ENCODE data around the gene INSL3.

Gene INSL3, protein sequence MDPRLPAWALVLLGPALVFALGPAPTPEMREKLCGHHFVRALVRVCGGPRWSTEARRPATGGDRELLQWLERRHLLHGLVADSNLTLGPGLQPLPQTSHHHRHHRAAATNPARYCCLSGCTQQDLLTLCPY

DNA sequence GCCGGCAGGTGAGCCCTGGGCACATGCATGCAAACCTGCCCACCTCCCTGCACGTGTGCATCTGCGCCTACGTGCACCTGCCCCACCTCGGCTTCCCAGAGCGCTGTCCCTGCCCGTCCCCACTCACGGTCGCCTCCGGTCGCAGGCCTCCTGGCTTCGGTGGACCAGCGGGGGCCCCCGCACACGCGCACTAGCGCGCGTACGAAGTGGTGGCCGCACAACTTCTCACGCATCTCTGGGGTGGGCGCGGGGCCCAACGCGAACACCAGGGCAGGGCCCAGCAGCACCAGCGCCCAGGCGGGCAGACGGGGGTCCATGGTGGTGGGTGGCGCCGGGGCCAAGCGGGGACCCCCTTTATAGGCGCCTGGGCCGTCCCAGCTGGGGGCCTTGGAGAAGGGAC is at the start of gene INSL3:
Gene INSL3 (minus strand): TSS at position 330 of the 400 bp plus-strand sequence. CDS start 13 bp downstream, at position 317.
- DNase-seq (ENCODE audit: low read depth): no peak

DNA sequence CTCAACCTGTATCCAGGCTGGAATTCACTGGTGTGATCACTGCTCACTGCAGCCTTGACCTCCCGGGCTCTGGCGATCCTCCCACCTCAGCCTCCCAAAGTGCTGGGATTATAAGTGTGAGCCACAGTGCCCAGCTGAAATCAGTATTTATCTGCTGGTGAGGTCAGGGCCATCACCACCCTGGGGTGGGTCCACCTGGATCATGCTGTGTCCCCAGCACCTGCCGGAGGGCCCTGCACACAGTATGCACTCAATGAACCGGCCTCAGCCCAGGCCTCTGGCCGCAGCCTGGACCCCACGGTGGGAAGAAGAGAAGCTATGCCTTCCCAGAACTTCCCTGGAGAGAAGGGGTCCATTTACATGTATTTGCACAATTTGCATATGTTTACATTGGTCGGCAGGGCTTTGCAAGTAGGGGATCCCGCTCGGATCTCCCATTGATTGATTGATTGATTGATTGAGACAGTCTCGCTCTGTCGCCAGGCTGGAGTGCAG is 47.8 kb upstream of the INSL3 start:
- no peak for DNase-seq (ENCODE audit: low read depth)

DNA sequence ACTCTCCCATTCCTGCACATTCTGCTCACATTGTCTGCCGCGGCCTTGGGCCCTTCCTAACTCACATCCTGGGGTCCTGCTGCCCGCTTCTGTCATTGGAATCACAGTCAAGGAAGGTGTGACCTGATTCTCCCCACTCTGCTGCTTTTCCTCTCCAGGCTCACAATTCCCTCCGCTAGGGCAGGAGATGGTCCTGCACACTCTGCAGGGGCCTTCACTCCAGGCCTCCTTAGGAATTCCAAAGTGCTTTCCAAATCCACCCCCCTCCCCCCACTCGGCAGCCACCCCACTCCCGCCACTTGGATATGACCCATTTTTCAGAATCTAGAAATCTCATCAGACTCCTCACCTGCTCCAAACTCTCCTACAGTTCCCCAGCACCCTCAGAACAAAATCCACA is 47.4 kb upstream of the INSL3 start:
- no peak for DNase-seq (ENCODE audit: low read depth)

DNA sequence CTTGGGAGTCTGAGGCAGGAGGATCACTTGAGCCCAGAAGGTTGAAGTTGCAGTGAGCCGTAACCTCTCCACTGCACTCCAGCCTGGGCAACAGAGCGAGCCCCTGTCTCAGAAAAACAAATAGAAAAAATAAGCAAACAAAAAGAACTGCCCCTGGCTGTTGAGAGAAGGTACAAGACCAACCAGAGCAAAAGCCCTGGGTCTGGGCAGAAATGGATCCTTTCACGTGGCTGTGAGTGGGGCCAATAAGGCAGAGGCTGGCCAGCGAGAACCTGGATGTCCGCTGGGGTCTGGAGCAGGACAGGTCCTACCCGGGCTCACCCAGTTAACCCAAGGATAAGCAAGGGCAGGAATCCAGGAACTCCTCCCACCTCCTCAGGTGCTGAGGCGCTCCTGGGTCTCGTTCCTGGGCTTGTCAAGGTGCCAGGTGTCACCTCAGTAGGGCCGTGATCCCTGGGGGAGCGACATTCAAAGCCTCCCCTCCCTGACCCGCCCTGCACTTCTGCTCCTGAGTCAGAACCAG is 45.7 kb upstream of the INSL3 start:
- DNase-seq (ENCODE audit: low read depth): no peak

DNA sequence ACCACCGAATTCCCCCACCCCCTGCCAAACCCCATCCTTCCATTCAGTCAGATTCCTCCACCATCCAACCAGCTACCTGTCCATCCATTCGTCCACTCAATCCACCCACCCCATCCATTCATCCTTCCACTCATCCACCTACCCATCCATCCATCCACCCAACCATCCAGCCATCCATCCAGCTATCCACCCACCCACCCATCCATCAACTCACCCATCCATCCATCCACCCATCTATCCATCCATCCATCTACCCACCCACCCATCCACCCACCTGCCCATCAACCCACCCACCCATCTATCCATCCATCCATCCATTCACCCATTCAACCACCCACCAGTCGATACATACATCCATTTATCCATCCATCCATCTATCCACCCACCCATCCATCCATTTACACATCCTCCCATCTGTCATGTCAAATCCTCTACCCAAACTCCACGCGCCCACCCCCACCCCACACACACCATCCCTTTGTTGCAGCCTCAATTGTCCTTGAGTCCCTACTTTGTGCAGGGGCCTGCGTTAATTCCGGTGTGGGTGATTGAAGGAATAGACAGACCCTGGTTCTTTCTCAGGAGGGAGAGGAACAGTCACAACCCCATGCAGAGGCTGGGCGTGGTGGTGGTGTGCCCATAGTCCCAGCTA is 45.1 kb upstream of the INSL3 start:
- DNase-seq (ENCODE audit: low read depth): no peak

DNA sequence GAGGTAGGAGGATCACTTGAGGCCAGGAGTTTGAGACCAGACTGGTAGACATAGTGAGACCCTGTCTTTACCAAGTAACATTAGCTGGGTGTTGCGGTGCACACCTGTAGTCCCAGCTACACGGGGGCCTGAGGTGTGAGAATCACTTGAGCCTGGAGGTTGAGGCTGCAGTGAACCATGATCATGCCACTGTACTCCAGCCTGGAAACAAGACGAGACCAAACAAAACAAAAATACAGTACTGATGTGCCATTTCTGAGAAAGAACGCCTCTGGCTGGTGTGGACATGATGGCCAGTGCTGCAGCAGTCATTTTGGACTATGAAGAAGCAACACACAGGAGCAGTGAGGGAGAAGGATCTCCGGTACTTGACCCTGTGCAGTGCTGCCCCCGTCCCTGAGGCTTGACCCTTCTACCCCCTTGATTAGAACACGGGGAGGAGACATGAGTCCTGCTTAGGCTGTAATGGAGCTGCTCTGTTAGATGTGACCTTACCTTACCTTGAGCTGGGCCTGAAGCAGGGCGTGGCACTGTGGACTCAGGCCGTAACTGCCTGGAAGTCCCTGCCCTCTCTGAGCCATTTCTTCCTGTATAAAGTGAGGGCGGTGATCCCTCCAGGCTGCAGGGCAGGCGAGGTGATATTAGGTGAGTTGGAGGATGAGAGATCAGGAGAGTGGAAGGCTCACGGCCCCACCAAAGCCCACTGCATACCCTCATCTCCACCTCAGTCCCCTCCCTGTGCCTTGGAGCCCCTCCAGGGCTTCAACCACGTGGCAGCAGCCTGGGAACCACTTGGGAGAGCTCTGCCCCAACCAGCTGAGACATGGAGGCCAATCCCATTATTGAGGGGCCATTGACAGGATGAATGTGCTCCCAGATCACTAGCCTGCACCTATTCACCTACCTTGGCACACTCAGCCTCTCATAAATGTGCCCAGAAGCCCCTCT is 44.3 kb upstream of the INSL3 start:
- DNase-seq (ENCODE audit: low read depth): no peak

DNA sequence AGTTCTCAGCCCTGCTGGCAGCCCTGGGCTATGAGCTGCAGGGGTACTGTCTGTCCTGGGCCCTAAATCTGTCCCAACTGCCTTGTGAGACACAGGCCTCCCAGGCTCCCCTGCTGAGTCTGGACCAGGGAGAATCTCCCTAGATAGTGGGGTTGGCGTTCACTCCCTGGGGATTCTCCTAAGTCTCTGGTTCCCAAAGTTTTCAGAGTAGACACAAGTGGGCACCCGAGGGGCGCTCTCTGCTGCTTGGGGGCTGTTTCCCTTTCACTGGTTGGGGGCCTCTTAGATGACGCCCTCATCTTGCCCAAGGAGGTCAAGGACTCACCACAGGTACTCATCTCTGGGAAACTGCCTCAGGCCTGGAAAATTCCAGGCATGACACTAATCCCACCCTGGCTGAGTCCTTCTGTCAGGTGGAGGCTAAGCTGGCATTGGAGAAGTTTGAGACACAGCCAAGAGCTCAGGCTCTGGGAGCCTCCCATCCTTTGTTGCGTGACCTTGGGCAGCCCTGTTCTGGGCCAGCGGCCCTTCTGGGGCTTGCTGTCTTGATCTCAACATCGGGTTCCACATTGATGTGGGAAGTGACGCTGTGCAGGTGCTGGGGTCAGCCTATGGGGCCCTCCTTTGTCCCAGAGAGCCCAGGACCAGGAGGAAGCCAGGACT is 42.3 kb upstream of the INSL3 start:
- no peak for DNase-seq (ENCODE audit: low read depth)

DNA sequence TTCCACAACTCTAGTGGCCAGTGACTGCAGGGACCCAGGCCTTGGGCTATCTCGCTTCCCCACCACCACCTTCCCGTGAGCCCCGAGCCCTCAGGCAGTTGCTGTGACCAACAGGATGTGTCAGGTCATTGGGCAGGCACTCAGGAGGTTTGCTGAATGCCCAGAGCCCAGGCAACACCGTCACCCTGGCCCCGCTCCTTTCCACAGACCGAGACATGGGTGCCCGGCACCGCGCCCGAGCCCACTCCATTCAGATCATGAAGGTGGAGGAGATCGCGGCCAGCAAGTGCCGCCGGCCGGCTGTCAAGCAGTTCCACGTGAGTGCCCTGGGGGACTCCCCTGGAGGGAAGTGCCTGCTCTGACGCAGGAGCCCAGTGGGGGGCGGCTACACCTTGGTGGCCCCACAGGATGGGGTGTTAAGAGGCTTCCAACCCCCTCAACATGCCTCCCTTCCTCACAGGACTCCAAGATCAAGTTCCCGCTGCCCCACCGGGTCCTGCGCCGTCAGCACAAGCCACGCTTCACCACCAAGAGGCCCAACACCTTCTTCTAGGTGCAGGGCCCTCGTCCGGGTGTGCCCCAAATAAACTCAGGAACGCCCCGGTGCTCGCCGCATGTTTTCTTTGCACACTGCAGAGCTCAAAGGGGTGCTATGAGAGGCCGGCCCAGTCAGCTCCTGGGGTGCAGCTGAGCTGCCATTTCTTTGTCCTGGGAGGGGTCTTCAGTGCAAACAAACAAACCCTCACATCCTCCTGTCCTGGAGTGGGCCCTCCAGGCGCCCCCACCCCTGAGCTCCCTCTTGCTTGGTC is 41.6 kb upstream of the INSL3 start:
- DNase-seq (ENCODE audit: low read depth): no peak

DNA sequence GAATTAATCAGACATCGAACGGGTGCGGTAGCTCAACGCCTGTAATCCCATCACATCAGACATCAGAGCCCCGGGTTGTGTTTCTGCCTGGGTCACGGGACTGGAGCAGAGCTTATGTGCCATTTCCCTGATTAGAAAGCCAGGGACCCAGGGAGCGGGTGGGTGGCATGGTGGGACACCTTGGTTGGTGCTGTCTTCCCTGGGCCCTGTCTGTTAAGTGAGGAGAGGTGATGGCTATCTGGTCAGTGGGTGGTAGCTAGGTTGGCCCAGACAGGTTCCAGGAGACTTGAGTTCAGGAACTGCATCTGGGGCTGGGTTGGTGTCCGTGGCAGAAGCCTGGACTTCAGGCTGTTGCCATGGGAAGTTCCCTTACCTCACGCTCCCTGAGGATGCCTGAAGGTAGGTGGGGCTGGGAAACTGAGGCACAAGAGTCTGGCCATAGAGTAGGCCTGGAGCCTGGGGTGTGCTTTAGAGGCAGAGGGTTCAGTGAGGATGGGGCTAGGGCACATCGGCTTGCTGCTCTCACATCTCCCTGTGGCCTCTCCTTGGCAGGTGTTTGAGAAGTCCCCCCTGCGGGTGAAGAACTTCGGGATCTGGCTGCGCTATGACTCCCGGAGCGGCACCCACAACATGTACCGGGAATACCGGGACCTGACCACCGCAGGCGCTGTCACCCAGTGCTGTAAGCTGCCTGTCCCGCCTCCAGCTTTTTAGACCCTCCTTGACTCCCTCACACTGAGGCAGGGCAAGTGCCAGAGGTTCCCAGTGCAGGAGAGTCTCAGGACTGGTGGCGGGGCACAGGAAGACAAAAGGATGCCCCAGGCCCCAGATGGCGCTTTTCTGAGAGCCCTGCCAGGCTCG is 40.5 kb upstream of the INSL3 start:
- no peak for DNase-seq (ENCODE audit: low read depth)

DNA sequence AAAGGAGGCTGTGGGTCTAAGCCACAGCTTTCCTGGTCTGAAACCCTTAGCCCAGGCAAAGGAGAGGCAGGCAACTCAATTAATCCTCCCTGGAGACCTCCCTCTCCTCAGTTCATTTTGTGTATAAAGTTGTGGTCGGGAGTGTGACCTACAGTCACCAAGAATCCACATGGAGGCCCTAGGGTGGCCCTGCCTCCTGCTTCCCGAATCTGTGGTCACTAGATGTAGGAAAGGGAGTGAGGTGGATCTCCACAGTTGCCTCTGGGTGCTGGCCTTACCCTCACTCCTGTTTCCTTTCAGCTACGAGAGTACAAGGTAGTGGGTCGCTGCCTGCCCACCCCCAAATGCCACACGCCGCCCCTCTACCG is 39.7 kb upstream of the INSL3 start:
- no peak for DNase-seq (ENCODE audit: low read depth)

DNA sequence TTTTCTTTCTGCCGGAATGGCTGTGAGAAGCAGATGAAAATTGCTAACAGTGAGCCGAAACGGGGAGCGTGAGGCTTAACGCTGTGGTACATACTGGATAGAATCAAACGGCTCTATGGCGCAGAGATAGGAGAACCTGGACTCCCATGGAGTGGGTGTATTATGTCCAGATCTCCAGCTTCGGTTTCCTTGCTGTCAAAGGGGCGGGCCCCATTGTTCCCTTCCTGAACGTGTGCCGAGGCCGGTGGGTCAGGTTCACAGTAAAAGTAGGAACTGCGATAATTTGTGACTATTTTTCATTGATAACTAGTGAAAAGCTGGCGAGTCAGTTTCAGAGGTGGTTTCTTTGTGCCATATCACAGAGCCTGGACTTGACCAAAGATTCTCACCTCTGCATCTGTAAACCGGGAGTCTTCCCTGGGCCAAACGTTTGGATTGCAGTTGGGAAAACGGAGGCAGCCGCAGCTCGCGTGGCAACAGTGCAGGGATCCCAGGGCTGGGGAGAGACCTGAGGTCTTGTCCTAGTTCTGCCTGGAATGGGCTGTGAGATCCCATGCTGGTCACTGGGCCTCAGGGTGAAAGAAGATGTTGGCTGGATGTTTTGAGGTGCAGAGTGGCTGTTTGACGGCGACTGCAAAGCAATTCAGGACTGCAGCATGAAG is 39.1 kb upstream of the INSL3 start:
- DNase-seq (ENCODE audit: low read depth): no peak

DNA sequence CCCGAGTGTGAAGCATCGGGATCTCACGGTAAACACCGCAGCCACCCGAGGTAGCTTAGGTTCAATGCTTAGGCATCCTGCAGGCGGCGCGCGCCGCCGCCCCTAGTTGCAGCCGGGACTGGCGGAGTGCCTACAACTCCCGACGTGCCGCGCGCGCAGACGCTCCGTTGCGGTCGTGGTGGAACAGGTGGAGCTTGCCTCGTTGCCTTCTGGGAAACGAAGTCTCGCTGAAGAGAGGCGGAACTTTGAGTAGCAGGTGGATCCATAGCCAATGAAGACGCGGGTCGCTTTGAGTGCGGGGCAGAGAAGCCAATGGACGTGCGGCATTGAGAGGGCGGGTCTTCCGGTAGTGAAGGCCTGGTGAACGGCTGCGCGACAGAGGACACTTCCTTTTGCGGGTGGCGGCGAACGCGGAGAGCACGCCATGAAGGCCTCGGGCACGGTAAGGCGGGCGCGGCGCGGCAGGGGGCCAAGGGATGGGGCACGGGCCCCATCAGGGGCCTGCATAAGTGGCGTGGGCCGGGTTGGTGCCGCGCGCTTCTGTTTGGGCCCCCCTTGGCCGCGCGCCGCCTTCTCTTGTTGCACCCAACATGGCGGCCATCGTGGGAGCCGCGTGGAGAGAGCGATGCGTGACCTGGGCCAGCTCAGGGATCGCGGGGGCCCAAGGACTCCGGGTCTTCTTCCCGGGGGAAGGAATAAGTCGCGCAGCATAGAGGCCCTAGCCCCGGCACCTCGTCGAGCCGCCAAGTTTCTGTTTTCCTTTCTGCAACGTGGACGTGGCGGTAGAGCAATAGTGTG is 38.4 kb upstream of the INSL3 start, which contains the start of gene RPL18A:
Gene RPL18A (plus strand): TSS at position 378 of the 798 bp plus-strand sequence. CDS start 47 bp downstream, at position 425.
- DNase-seq (ENCODE audit: low read depth): peak; percentile 95

DNA sequence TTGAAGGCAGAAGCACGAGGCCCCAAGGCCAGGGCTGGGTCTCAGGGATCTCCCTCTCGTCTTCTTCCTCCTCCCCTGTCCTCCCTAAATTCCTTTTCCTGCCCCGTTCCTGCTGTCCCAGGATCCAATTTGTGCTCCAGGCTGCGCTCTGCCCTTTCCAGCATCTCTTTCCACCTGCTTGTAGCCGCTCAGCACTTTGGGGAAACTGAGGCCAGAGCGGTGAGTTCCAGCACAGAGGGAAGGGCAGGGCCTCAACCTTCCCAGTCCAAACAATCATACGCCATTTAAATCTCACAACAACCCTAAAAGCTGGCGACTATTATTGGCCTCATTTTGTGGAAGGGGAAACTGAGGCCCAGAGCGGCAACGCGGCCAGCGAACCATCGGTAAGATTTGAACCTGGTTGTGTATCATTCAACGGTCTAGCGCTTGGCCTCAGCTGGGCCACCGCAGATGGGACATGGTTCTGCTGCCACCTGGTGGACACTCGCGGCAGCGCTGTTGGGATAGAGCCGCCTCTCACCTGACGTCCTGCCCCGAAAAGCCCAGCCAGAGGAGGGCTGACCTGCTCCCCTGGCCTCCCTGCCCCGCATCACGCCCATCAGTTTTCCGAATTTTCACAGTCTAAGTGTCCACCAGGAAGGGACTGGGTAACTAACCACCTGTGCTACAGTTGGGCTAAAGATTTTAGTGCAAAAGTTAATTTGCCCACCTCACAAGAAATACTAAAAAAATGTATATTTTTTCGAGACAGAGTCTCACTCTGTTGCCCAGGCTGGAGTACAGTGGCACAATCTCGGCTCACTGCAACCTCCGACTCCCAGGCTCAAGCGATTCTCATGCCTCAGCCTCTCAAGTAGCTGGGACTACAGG is 34.2 kb upstream of the INSL3 start:
- no peak for DNase-seq (ENCODE audit: low read depth)

DNA sequence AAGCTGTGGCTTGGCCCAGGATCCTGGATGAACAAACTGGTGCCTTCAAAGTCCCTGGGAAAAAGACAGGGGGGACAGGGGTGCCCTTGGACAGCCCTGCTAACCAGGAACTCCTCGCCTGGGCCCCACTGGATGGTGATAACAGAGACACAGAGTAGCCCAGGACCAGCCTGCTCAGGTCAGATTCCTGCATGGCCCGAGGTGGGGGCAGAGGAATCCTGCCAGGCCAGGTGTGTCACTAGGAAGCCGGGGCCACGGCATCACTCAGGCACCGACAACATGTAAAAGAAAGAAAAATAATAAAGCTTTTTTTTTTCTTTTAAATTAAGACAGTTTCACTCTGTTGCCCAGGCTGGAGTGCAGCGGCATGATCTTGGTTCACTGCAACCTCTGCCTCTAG is 32.7 kb upstream of the INSL3 start:
- DNase-seq (ENCODE audit: low read depth): no peak

DNA sequence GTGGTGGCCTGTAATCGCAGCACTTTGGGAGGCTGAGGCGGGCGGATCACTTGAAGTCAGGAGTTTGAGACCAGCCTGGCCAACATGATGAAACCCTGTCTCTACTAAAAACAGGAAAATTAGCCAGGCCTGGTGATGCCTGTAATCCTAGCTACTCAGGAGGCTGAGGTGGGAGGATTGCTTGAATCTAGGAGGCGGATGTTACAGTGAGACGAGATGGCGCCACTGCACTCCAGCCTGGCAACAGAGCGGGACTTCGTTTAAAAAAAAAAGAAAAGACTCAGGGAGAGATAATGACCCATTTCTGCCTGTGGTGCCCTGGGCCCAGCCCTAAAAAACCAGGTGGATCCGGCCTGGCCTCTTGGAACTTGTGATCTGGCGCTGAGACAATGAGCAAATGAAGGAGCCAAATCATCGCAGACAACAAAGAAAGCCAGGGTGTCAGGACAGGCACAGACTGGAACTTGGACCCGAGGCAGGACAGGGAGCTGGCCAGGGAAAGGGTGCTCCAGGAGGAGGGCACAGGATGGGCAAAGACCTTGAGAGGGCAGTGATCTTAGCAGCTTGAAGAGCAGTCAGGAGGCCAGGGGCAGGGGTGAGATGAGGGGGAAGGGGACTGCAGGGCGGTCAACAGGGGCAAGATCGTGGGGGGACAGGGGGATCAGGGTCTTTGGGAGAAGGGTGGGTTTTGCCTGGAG is 27.4 kb upstream of the INSL3 start:
- DNase-seq (ENCODE audit: low read depth): no peak

DNA sequence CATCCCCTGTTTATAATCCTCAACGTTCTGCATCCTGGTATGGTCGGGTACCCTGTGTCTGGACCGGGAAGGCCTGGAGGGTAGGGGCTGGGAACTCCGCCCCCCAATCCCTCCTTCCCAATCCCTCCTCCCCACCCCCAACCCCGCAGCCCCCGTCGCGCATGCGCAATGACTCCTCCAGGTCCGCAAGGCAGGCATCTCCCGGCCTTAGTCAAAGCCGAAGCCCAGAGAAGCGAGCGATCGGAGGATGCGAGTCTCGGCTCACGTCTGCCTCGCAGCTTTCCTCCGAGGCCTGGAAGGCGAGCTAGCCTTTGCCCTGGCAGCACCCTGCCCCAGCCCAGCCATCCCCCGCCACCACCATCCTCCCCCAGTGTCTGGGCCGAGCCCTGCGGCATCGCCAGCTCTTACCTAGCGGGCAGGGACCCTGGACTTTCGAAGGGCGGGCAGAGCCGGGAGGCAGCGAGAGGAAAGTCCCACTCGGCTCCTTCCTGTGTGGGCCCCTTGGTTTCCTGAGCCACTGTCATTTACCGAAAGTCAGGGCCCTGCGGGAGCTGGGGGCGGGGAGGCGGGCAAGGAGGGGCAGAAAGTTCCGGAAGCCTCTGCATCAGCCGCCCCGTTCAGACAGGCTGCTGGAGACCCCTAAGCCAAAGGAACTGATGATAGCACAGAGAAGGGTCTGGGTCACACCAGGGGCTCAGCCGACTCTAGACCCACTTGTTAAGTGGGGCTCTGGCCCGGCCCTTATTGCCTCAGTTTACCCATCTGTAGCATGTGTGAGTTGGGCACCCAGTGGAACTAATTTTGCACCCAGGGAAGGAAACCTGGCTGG is 26.4 kb upstream of the INSL3 start, which contains the start of gene JAK3:
Gene JAK3 (minus strand): TSS at position 445 of the 829 bp plus-strand sequence. CDS start 3,565 bp downstream, outside the sequence.
- DNase-seq (ENCODE audit: low read depth): no peak

All from HS-27A (cell line).